Measurements from ENCODE around the gene CACNA1D.

The CACNA1D gene

GRCh38 chr3:53482227-53482626 lies 12.2 kb upstream of the CACNA1D start:
- H3K4me1 ChIP-seq (ENCODE audit: low read length) = no peaks in the 10 kb centered on the region
- no peaks in the 10 kb centered on the region for H3K79me2 ChIP-seq (ENCODE audit: low read length)
- no peaks in the 10 kb centered on the region for H3K36me3 ChIP-seq (replicated peaks; ENCODE audit: low read depth, low read length)
- H3K4me3 ChIP-seq (ENCODE audit: low read length) = no peak overlapping the region
- no peaks in the 10 kb centered on the region for H3K9me3 ChIP-seq (ENCODE audit: insufficient read depth, low read length)
- no peaks in the 10 kb centered on the region for H4K20me1 ChIP-seq (ENCODE audit: insufficient read depth, low read length)
- H3K27ac ChIP-seq (ENCODE audit: low read length) = no peak overlapping the region
- no peak overlapping the region for H3K4me2 ChIP-seq (ENCODE audit: low read length)
- TF ChIP-seq CTCF (IDR thresholded peaks at IDR 0.05; ENCODE audit: low read depth, low read length) (no peak), EZH2phosphoT487 (IDR thresholded peaks at IDR 0.05; ENCODE audit: low read depth) (no peak)
- H2AFZ ChIP-seq (ENCODE audit: low read depth, low read length) = no peak overlapping the region
- peaks cover 6% of the 10 kb centered on the region; the same call in 1 of the 2 replicates for H3K27me3 ChIP-seq (ENCODE audit: low read depth, low read length)
- H3K9ac ChIP-seq (ENCODE audit: low read length) = no peak overlapping the region

DNA sequence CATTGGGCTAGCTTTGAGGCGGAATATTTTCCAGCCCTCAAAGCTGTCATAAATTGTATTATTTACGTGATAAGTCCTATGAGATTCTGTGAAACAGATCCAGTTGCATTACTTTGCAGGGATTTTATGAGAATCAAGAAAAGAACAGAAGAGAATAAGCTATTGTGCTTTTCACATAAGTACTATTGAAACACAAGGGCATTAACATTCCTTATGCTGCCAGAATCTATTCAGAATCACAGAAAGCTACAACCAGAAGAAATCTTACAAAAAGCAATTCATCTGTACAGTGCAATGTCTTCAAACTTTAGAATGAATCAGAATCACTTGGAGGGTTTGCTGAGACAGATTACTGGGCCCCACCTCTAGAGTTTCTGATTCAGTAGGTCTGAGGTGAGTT lies 10.6 kb upstream of the CACNA1D start:
- Histone ChIP-seq H3K79me2 (ENCODE audit: low read length) (no peaks in the 10 kb centered on the region), H3K27ac (ENCODE audit: low read length) (no peak overlapping the region), H2AFZ (ENCODE audit: low read depth, low read length) (no peak overlapping the region), H3K4me3 (ENCODE audit: low read length) (no peak overlapping the region), H3K4me1 (ENCODE audit: low read length) (no peaks in the 10 kb centered on the region), H3K4me2 (ENCODE audit: low read length) (no peak overlapping the region), H3K9ac (ENCODE audit: low read length) (no peak overlapping the region), H4K20me1 (ENCODE audit: insufficient read depth, low read length) (no peaks in the 10 kb centered on the region), H3K27me3 (ENCODE audit: low read depth, low read length) (peaks cover 5% of the 10 kb centered on the region; the same call in 1 of the 2 replicates), H3K36me3 (replicated peaks; ENCODE audit: low read depth, low read length) (no peaks in the 10 kb centered on the region), H3K9me3 (ENCODE audit: insufficient read depth, low read length) (no peaks in the 10 kb centered on the region)
- TF ChIP-seq EZH2phosphoT487 (IDR thresholded peaks at IDR 0.05; ENCODE audit: low read depth) = no peak
- no peak for TF ChIP-seq CTCF (IDR thresholded peaks at IDR 0.05; ENCODE audit: low read depth, low read length)

DNA sequence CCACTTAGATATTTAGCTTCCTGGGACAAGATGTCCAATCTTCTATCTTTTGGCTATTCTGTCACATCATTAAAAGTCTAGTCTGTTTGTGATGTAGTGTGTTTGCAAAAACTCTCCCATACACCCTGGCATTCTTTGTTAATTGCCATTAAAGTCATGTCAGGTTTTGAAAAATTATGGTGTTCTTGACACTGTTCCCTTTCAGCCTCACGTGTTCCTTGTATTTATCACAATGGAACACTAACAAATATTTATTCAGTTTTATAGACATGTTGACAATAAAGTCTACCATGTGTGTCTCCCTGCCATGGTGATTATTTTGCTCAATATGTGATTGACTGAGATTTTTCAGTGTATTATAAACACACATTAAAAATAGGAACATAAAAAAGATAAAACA lies 9.4 kb upstream of the CACNA1D start:
- no peaks in the 10 kb centered on the region for H3K4me1 ChIP-seq (ENCODE audit: low read length)
- no peak for TF ChIP-seq CTCF (IDR thresholded peaks at IDR 0.05; ENCODE audit: low read depth, low read length)
- TF ChIP-seq EZH2phosphoT487 (IDR thresholded peaks at IDR 0.05; ENCODE audit: low read depth) = no peak

DNA sequence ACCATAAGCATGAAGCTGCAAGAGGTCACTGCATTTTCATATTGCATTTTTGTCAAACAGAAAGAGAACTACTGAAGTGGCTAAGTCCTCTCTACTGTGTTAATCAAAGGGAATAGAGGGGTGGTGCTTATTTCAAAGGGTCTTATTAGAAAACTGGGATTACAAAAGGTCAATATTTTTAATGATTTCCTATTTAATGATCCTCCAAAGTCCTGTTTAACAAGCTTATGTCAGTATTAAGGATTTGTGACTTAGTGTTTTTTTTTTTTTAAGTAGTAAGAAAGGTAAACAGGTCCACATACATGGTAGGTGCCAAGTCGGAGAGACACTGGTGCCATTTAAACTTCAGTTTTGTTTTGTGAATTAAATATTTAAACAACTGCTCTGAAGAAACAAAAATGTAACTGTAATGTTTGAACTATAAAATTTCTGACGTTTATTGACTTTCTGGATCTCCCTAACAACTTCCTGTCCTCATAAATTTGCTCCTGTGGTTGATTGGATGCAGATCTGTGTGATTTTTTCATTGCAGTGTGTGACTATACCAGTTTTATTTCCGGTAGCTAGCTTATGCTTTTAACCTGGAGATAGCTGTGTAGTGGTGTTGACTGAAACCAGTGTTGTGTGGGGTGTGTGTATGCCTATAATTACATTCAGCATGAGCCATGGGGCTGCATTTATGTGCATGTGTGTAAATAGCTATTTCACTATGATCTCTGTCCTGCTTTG lies 8.6 kb upstream of the CACNA1D start:
- Histone ChIP-seq H3K4me1 (ENCODE audit: low read length) (no peaks in the 10 kb centered on the region), H3K36me3 (replicated peaks; ENCODE audit: low read depth, low read length) (no peaks in the 10 kb centered on the region), H3K27me3 (ENCODE audit: low read depth, low read length) (no peaks in the 10 kb centered on the region), H3K27ac (ENCODE audit: low read length) (no peak overlapping the region), H2AFZ (ENCODE audit: low read depth, low read length) (no peak overlapping the region), H3K79me2 (ENCODE audit: low read length) (no peaks in the 10 kb centered on the region), H3K4me2 (ENCODE audit: low read length) (no peak overlapping the region), H3K4me3 (ENCODE audit: low read length) (no peak overlapping the region), H4K20me1 (ENCODE audit: insufficient read depth, low read length) (no peaks in the 10 kb centered on the region), H3K9me3 (ENCODE audit: insufficient read depth, low read length) (no peaks in the 10 kb centered on the region), H3K9ac (ENCODE audit: low read length) (no peak overlapping the region)
- TF ChIP-seq CTCF (IDR thresholded peaks at IDR 0.05; ENCODE audit: low read depth, low read length) (no peak), EZH2phosphoT487 (IDR thresholded peaks at IDR 0.05; ENCODE audit: low read depth) (no peak)

More for the DNA sequence above, 9.4 kb upstream of the CACNA1D start:
- no peak overlapping the region for H3K27ac ChIP-seq (ENCODE audit: low read length)
- no peak overlapping the region for H3K4me2 ChIP-seq (ENCODE audit: low read length)
- H3K4me3 ChIP-seq (ENCODE audit: low read length) = no peak overlapping the region
- no peaks in the 10 kb centered on the region for H4K20me1 ChIP-seq (ENCODE audit: insufficient read depth, low read length)
- no peaks in the 10 kb centered on the region for H3K79me2 ChIP-seq (ENCODE audit: low read length)
- H3K9me3 ChIP-seq (ENCODE audit: insufficient read depth, low read length) = no peaks in the 10 kb centered on the region
- H3K9ac ChIP-seq (ENCODE audit: low read length) = no peak overlapping the region
- no peak overlapping the region for H2AFZ ChIP-seq (ENCODE audit: low read depth, low read length)
- no peaks in the 10 kb centered on the region for H3K27me3 ChIP-seq (ENCODE audit: low read depth, low read length)
- no peaks in the 10 kb centered on the region for H3K36me3 ChIP-seq (replicated peaks; ENCODE audit: low read depth, low read length)

Data from OCI-LY3 (cell line).